A673 (cell line): ENCODE results near the gene SETMAR.

Source experiments
- CTCF ChIP-seq: fragments of 300-800, 200-600 bp; sonication (generic); conservative IDR thresholded peaks from 2 replicates; pipeline ENCODE4 v1.5.1; 2017; ENCODE audit warnings: low read depth, mild to moderate bottlenecking, antibody characterized with exemption, low read length, moderate library complexity, mixed read lengths
- EZH2 ChIP-seq: fragments of 200-600 bp; sonication (generic); IDR thresholded peaks from 2 replicates; pipeline ENCODE4 v1.6.1; 2017; ENCODE audit warnings: borderline replicate concordance, low read depth, mild to moderate bottlenecking, mixed read lengths, antibody characterized with exemption, low read length; ENCODE audit not compliant: poor library complexity, severe bottlenecking

GRCh38 chr3:4311496-4311895 lies 8.3 kb downstream of the SETMAR start:
- TF ChIP-seq CTCF (no peak), EZH2 (no peak)
